ENCODE data around the gene GPN2.
"Not testable (repeated sequence)": the region's sequence is repeated elsewhere in the genome, so short reads cannot be mapped to it uniquely, and the experiment has no call there.

Gene GPN2

GRCh38 chr1:26857473-26858060, 32.5 kb downstream of the GPN2 start:
- DNase-seq (ENCODE audit: low read depth): no peak

DNA sequence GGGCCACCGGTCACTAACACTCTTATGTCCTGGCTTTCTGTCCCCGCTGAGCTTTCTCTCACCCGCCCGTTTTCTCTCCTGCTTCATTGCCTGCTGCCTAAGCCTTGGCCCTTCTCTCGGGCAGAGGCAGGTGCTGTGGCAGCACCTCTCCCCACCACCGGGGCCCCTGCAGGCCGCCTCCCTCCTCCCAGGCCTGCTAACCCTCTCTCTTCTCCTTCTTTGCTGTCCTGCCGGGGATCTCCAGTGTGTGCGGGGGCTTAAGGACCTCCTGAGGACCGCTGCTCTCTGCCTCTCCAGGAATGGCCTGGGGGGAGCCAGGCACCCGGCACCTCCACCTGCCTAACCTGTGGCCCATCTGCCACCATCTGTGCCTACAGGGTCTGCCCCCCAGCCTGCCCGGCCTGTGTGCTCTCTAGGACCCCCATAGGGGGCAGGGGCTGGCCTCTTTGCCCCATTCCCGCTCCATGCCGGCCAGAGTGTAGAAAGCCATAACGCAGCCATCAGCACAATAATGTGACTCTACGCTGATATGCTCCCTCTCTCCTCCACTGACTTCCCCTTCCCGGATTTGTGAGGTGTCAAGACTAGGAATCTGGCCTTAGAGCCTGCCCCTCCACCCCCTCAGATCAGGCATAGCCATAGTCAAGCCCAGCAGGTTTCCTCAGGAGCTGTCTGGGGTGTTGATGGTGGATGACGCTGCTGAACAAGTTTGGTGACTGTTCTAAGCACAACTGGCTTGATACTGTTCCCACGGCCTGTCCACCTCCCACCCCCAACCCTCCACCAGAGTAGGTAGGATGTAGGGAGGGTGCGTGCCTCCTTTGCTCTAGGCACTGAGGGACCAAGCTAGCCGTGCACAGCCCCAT, 33.2 kb downstream of the GPN2 start:
- no peak for DNase-seq (ENCODE audit: low read depth)

- DNase-seq (ENCODE audit: low read depth): no peak
Measured at GRCh38 chr1:26856181-26856580, 33.9 kb downstream of the GPN2 start.

DNA sequence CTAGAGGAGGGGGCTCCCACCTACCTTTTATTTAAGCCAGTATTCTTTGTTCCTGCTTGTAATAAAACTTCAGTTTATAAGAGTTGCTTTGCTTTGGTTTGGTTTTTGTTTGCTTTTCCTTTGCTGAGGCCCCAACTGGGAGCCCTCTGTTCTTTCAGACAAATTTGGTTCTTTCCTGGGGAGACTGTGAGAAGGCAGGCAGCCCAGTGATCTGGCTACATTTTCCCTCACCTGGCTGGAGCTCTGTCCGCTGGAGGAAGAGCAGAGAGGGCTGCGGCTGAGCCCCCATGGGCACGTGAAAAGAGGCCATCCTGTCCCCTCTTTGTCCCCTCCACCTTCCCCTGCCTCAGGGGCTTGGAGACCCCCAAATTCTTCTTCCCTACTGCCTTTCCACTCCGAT, 34.4 kb downstream of the GPN2 start:
- no peak for DNase-seq (ENCODE audit: low read depth)

GRCh38 chr1:26854906-26855305, 35.2 kb downstream of the GPN2 start:
- no peak for DNase-seq (ENCODE audit: low read depth)

GRCh38 chr1:26853600-26853999, 36.5 kb downstream of the GPN2 start:
- DNase-seq (ENCODE audit: low read depth): no peak

GRCh38 chr1:26853156-26853555, 36.9 kb downstream of the GPN2 start:
- peak; percentile 41 for DNase-seq (ENCODE audit: low read depth)

DNA sequence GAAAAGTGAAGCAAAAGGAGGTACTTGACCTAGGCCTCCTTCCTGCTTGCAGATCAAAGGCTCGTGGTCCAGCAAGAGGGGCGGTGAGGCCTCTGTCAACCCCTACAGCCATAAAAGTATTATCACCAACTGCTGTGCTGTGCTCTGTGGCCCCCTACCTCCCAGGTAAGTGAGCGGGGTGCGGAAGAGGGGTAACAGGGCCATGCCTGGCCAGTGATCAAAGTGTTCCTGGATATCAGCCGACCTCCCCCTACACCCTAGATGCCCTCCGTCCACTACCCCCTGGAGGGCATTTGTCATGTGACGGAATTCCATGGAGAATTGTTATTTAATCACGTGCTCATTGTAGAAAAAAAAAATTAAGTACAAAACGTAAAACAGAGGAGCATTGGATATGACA, 37.4 kb downstream of the GPN2 start:
- no peak for DNase-seq (ENCODE audit: low read depth)

DNA sequence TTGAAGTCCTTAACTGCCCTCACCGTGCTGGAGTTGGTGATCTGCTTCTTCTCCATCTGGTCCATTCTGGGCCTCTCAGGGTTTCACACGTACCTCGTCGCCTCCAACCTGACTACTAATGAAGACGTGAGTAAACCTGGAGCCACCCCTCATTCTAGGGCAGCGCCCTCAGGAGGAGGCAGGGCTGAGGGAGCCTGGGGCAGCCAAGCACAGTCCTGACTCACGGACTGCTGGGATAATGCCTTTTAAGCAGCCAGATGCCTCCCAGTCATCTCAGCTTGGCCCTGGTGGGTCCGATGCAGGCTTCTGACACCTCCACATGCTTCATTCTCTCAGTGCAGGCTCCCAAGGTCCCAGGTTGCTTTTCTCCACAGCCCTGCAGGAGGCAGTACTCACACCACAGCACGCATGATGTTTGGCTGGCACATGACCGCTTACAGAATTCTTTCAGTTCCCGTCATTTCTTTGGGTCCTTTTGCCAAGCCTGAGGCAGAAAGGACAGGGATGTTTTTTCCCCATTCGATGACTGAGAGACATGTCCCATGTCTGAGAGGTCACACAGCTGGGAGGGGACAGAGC, 38.9 kb downstream of the GPN2 start:
- DNase-seq (ENCODE audit: low read depth): no peak

DNA sequence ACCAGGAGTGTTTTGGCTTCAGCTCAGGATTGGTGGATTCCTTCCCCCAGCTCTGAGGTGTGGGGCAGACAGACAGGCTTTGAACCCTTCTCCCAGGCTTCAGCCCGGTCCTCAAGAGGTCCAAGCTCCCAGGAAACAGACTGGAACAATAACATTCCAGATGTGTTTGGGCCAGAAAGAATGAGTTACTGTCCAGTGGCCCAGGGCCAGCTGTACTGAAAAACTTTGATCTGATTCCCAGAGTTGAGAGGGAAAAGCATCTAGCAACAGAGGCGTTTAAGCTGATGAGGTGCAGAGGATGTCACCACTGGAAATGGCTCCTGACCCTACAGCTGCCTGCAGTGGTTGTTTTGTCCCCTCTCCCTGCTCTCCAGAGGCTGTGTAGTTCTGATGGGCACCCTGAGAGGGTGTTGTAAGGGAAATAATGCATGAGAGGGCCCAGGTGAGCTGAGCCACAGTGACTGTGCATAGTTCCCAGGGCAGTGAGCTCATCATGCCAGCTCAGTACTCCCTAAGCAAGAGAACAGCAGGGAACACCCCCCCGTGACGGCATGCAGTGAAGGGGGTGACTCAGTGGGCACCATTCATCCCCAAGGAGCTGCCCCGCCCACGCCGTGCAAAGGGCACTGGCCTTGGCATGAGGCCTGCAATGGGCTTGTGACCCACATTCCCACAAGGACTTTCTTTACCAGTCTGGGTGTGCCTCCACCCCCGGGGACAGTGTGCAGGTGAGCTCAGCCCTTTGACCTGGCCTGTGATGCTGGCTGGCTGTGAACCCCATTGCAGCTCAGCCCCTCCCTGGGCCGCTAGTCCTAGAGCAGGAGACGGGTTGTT, 40.9 kb downstream of the GPN2 start:
- DNase-seq (ENCODE audit: low read depth): no peak

DNA sequence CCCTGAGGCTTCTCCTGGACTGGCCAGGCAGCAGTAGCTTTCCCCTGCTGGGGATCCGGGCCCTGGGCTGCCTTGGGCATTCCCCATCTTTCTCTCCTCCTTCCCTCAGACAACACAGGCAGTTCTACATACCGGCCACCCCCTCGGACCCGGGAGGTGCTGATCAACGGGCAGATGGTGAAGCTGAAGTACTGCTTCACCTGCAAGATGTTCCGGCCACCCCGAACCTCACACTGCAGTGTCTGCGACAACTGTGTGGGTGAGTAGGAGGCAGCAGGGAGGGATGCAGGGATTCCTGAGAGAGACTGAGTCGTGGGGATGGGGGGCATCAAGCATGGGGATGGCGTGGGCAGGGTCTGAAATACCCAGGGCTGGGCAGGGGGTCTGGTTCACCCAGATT, 41.6 kb downstream of the GPN2 start:
- no peak for DNase-seq (ENCODE audit: low read depth)

- DNase-seq (ENCODE audit: low read depth): not testable (repeated sequence)
Measured at GRCh38 chr1:26847826-26848225, 42.3 kb downstream of the GPN2 start.

DNA sequence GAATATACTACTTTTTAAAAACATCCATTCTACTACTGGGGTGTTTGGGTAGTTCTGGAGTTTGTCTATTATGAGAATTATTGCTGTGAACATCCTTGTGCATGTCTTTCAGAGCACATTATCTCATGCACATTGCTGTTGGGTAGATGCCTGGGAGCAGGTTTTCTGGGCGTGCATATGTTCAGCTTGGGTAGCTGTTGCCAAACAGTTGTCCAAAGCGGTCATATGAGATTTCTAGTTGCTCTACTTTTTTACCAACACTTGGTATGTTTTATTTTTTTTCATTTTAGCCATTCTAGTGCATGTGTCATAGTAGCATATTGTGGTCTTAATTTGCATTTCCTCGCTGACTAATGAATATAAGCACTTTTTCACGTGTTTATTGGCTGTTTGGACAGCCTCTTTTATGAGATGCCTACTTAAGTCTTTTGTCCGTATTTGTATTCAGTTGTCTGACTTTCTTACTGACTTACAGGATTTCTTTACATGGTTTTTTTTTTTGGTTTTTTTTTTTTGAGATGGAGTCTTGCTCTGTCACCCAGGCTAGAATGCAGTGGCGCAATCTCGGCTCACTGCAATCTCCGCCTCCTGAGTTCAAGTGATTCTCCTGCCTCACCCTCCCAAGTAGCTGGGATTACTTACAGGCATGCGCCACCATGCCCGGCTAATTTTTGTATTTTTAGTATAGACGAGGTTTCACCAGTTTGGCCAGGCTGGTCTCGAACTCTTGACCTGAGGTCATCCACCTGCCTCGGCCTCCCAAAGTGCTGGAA, 45.5 kb downstream of the GPN2 start:
- no peak for DNase-seq (ENCODE audit: low read depth)

- DNase-seq (ENCODE audit: low read depth): no peak
Measured at GRCh38 chr1:26839779-26840178, 50.3 kb downstream of the GPN2 start.

GRCh38 chr1:26839339-26839722, 50.8 kb downstream of the GPN2 start:
- DNase-seq (ENCODE audit: low read depth): no peak

GRCh38 chr1:26838474-26839338, 51.4 kb downstream of the GPN2 start:
- peak; percentile 72 for DNase-seq (ENCODE audit: low read depth)

DNA sequence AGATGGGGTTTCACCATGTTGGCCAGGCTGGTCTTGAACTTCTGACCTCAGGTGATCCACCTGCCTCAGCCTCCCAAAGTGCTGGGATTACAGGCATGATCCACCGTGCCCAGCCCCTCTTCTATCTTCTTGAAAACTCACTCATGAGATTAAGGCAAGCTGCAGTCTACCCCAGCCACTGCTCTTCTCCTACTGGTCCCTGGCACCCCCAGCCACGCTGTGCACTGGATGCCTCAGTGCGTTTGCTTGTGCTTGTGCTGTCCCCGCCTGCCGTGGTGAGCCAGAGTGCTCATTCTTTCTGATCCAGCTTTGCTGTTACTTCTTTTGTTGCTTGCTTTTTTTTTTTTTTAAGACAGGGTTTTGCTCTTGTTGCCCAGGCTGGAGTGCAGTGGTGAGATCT, 52.4 kb downstream of the GPN2 start:
- not testable (repeated sequence) for DNase-seq (ENCODE audit: low read depth)

DNA sequence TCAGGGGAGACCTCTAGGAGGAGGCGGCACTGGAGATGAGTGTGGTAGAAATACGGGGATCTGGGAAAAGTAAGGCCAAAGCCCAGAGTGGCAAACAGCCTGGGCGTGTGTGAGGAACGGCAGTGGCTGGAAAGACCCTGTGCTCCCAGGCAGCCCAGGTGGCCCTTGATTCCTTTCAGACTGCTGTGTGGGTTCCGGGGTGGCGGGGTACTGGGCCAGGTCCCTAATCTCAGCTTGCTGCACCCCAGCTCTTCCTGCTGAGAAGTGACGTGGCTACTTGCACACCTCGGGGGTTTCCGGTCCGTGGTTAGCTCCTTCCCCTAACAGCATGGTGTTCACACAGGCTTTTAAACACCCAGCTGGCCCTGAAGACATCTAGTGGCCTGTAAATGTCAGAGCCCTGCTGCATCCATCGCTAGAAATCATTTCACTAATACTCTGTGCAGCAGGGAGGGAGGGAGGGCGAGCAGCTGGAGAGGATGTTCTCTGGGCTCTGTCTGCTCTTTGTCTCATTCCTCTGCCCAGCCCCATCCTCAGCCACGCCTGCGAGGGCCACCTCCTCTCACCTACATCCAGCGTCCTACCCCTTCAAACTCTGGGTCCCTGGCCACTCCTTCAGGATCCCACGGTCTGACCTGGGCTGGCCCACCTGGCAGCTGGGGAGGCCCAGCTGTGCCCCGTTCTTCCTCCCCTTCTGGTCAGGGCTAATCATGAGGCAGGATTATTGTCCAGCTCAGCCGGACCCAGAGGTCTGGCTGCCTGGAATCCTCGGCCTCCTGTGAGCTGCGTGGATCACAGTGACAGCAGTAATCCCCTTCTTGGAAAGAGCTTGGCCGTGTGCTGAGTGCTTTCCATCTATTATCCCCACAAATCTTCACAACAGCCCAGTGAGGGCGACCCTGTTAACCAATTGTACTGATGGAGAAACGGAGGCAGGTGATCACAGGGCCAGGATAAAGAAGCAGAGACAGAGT, 56.4 kb downstream of the GPN2 start:
- peak; percentile 96 for DNase-seq (ENCODE audit: low read depth)

GRCh38 chr1:26832249-26832960, 57.7 kb downstream of the GPN2 start:
- no peak for DNase-seq (ENCODE audit: low read depth)

Measured in T-helper 22 cell (primary cell).